Body of pancreas (tissue), 4 donors: ENCODE measurements around the gene COP1.

ENCODE experiments used
- POLR2A ChIP-seq, 3 donors: fragments of 450-650 bp; IDR thresholded peaks; one replicate each; pipeline ENCODE4 v1.6.1; 2016; ENCODE audit warnings: antibody characterized with exemption in 3 of 3, mild to moderate bottlenecking in 2 of 3
- TF ChIP-seq, protein P1 (sequence below), 7 experiments: fragments of 450-650 bp in 4 of 7; fragments of 200-600 bp in 3 of 7; sonication (generic) in 3 of 7; IDR thresholded peaks; one replicate each; pipeline ENCODE4 v1.5.1; 2016 to 2019; ENCODE audit warnings: antibody characterized with exemption in 7 of 7

DNA sequence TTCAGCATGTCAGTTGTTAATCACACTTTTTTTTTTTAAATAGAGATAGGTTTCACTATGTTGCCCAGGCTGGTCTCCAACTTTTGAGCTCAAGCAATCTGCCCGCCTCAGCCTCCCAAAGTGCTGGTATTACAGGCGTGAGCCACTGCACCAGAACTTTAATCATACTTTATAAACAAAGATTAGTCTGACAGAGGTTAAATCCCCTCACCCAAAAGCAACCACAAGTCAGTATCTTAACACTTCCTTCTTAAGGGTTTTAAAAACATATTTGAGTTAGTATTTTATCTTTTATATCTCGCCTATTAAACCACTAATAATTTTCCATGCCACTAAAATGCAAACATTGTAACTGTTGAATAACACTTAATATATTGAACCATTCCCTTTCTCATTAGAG is 70.2 kb downstream of the COP1 start:
- TF ChIP-seq POLR2A (IDR thresholded peaks at IDR 0.05), result no peak
- TF ChIP-seq, protein P1, sequence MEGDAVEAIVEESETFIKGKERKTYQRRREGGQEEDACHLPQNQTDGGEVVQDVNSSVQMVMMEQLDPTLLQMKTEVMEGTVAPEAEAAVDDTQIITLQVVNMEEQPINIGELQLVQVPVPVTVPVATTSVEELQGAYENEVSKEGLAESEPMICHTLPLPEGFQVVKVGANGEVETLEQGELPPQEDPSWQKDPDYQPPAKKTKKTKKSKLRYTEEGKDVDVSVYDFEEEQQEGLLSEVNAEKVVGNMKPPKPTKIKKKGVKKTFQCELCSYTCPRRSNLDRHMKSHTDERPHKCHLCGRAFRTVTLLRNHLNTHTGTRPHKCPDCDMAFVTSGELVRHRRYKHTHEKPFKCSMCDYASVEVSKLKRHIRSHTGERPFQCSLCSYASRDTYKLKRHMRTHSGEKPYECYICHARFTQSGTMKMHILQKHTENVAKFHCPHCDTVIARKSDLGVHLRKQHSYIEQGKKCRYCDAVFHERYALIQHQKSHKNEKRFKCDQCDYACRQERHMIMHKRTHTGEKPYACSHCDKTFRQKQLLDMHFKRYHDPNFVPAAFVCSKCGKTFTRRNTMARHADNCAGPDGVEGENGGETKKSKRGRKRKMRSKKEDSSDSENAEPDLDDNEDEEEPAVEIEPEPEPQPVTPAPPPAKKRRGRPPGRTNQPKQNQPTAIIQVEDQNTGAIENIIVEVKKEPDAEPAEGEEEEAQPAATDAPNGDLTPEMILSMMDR (IDR thresholded peaks at IDR 0.05), result no peak
